CD14-positive monocyte (primary cell): Measurements from ENCODE around the gene GPRIN1. TPM values are rescaled to one million over a fixed set of nuclear protein-coding genes. Genes with fewer than 3 reads are reported as not detected.

Experiments used
- DNase-seq, 3 donors: peaks; one replicate each; pipeline ENCODE4 v3.0.0-alpha.2; 2011 to 2022
- H2AFZ ChIP-seq: 2 replicates; pipeline ENCODE4 v1.6.0; 2012; ENCODE audit warnings: mild to moderate bottlenecking, low read depth, low read length, inconsistent platforms; ENCODE audit not compliant: insufficient read depth, poor library complexity, severe bottlenecking
- H3K27ac ChIP-seq, 2 donors: 1 replicate in 1 of 2; 2 replicates in 1 of 2; pipeline ENCODE4 v1.5.1; 2012 to 2013; ENCODE audit warnings: low read length in 2 of 2, control low read depth in 1 of 2, inconsistent platforms in 1 of 2, low read depth in 1 of 2, mild to moderate bottlenecking in 1 of 2
- H3K27me3 ChIP-seq, 2 donors: one replicate each; pipeline versions ENCODE4 v1.6.0 to v1.6.1; 2011 to 2013; ENCODE audit warnings: low read length in 2 of 2; ENCODE audit not compliant: control insufficient read depth in 2 of 2, insufficient read depth in 2 of 2
- H3K36me3 ChIP-seq, 2 donors: replicated peaks in 1 of 2; 1 replicate in 1 of 2; 2 replicates in 1 of 2; pipeline versions ENCODE4 v1.5.1 to v1.6.1; 2012 to 2013; ENCODE audit warnings: low read length in 2 of 2, control low read depth in 1 of 2, inconsistent platforms in 1 of 2, mild to moderate bottlenecking in 1 of 2; ENCODE audit not compliant: insufficient read depth in 2 of 2, control insufficient read depth in 1 of 2
- H3K4me1 ChIP-seq, 2 donors: 1 replicate in 1 of 2; 2 replicates in 1 of 2; pipeline versions ENCODE4 v1.5.1 to v1.6.1; 2012 to 2013; ENCODE audit warnings: low read length in 2 of 2, control low read depth in 1 of 2, inconsistent platforms in 1 of 2, mild to moderate bottlenecking in 1 of 2, moderate library complexity in 1 of 2; ENCODE audit not compliant: insufficient read depth in 2 of 2, control insufficient read depth in 1 of 2
- H3K4me2 ChIP-seq: replicated peaks from 2 replicates; pipeline ENCODE3; 2012; ENCODE audit warnings: low read length, moderate library complexity, mild to moderate bottlenecking; ENCODE audit not compliant: poor library complexity, severe bottlenecking; ENCODE audit errors: extremely low read depth
- H3K4me3 ChIP-seq, 3 experiments: fragments of 200-600 bp in 1 of 3; sonication (generic) in 1 of 3; replicated peaks in 1 of 3; 1 replicate in 2 of 3; 2 replicates in 1 of 3; pipeline ENCODE4 v1.5.1; 2011 to 2013; ENCODE audit warnings: low read length in 3 of 3, mild to moderate bottlenecking in 3 of 3, control low read depth in 2 of 3, low read depth in 2 of 3, inconsistent platforms in 1 of 3, moderate library complexity in 1 of 3
- H3K79me2 ChIP-seq: 2 replicates; pipeline ENCODE4 v1.6.0; 2012; ENCODE audit warnings: mild to moderate bottlenecking, control low read depth, inconsistent platforms, low read length, moderate library complexity; ENCODE audit not compliant: insufficient read depth
- H3K9ac ChIP-seq: 2 replicates; pipeline ENCODE4 v1.6.0; 2017; ENCODE audit warnings: low read length, mild to moderate bottlenecking; ENCODE audit not compliant: insufficient read depth, poor library complexity, severe bottlenecking
- H3K9me3 ChIP-seq, 2 donors: replicated peaks in 1 of 2; 1 replicate in 1 of 2; 2 replicates in 1 of 2; pipeline versions ENCODE4 v1.5.1 to v1.6.1; 2012 to 2013; ENCODE audit warnings: low read length in 2 of 2, control low read depth in 1 of 2; ENCODE audit not compliant: control insufficient read depth in 1 of 2, insufficient read depth in 1 of 2
- H4K20me1 ChIP-seq: 2 replicates; pipeline ENCODE4 v1.6.0; 2012; ENCODE audit warnings: mild to moderate bottlenecking, low read length, control low read depth, moderate library complexity; ENCODE audit not compliant: insufficient read depth
- H3K27ac Mint-ChIP-seq, 7 donors: one replicate each; pipeline ENCODE4 v1.8.0; 2020; ENCODE audit warnings: mild to moderate bottlenecking in 7 of 7, mixed read lengths in 7 of 7, moderate library complexity in 6 of 7, inconsistent platforms in 2 of 7
- H3K27me3 Mint-ChIP-seq, 3 donors: one replicate each; pipeline ENCODE4 v1.8.0; 2021 to 2022; ENCODE audit warnings: low read depth in 3 of 3, mild to moderate bottlenecking in 3 of 3, mixed read lengths in 3 of 3, moderate library complexity in 3 of 3, inconsistent platforms in 1 of 3
- H3K36me3 Mint-ChIP-seq, 2 donors: one replicate each; pipeline ENCODE4 v1.8.0; 2020; ENCODE audit warnings: mixed read lengths in 2 of 2, inconsistent platforms in 1 of 2, mild to moderate bottlenecking in 1 of 2
- H3K4me1 Mint-ChIP-seq: one replicate; pipeline ENCODE4 v1.8.0; 2020; ENCODE audit warnings: mild to moderate bottlenecking, mixed read lengths
- H3K4me3 Mint-ChIP-seq, 2 donors: one replicate each; pipeline ENCODE4 v1.8.0; 2020; ENCODE audit warnings: mild to moderate bottlenecking in 2 of 2, mixed read lengths in 2 of 2, moderate library complexity in 1 of 2
- H3K9me3 Mint-ChIP-seq, 7 donors: one replicate each; pipeline ENCODE4 v1.8.0; 2020 to 2022; ENCODE audit warnings: mixed read lengths in 7 of 7, mild to moderate bottlenecking in 6 of 7, moderate library complexity in 6 of 7, inconsistent platforms in 2 of 7
- CTCF ChIP-seq: fragments of 200-600 bp; IDR thresholded peaks from one replicate; pipeline ENCODE4 v1.8.0; 2022; ENCODE audit warnings: antibody characterized with exemption, mild to moderate bottlenecking
- WGBS: methylation state at CpG from one replicate; pipeline ENCODE4 v1.1.5; 2013; ENCODE audit warnings: missing lambda C conversion rate; ENCODE audit not compliant: insufficient coverage; 5-methylcytosine and 5-hydroxymethylcytosine counted together
- intact Hi-C, 2 donors: fragments of 100-400 bp; cut with micrococcal nuclease; formaldehyde crosslinking; loops; one replicate each; pipeline versions ENCODE4 v1.15.0 to v1.15.1; 2023
- polyA plus RNA-seq, 3 donors: library from polyadenylated mRNA; depleted of rRNA in 1 of 3; unstranded in 2 of 3; stranded (reverse) in 1 of 3; fragments of 300-500 nt in 2 of 3; fragments of >200 nt in 1 of 3; fragmentation: Illumina TruSeq in 2 of 3; gene quantifications; 1 replicate in 2 of 3; 2 replicates in 1 of 3; pipeline ENCODE4 v1.2.3, GENCODE V29; 2012 to 2021

GPRIN1 gene
- polyA plus RNA-seq, 3 donors: 0.05 to 0.30 (median 0.13) TPM

GRCh38 chr5:176594554-176594953 lies 15.4 kb downstream of the GPRIN1 start:
- H3K79me2 ChIP-seq: no peaks in the 10 kb centered on the region
- H3K9ac ChIP-seq: no peak overlapping the region
- peaks cover 2 to 12% of the 10 kb centered on the region in 2 donors for H3K4me1 ChIP-seq
- no peak overlapping the region for H3K27ac ChIP-seq
- H2AFZ ChIP-seq: no peak overlapping the region
- peaks cover 30 to 40% (median 34%) of the 10 kb centered on the region in 3 donors for H3K27me3 Mint-ChIP-seq
- WGBS: 91% methylated on average over 7 of the region's 8 CpGs
- no peaks in the 10 kb centered on the region for H3K36me3 ChIP-seq
- H3K9me3 ChIP-seq: peaks cover 17 to 20% of the 10 kb centered on the region in 2 donors
- peak overlapping the region in 1 of 2 donors; percentile 65 for H3K4me3 Mint-ChIP-seq
- H3K36me3 Mint-ChIP-seq: no peaks in the 10 kb centered on the region
- no peak for TF ChIP-seq CTCF
- H4K20me1 ChIP-seq: no peaks in the 10 kb centered on the region
- H3K4me2 ChIP-seq: no peak overlapping the region
- H3K27me3 ChIP-seq: peaks cover 0 to 29% of the 10 kb centered on the region in 2 donors
- H3K4me3 ChIP-seq: no peak overlapping the region
- H3K27ac Mint-ChIP-seq: no peak overlapping the region
- peaks cover 7% of the 10 kb centered on the region for H3K4me1 Mint-ChIP-seq
- no peak for DNase-seq
- intact Hi-C loops: no loop called here
- H3K9me3 Mint-ChIP-seq: peaks cover 0 to 12% (median 5%) of the 10 kb centered on the region in 7 donors

GRCh38 chr5:176593273-176593869 lies 16.6 kb downstream of the GPRIN1 start:
- H3K4me1 ChIP-seq: peaks cover 2 to 12% of the 10 kb centered on the region in 2 donors
- no peaks in the 10 kb centered on the region for H3K79me2 ChIP-seq
- Mint-ChIP-seq H3K9me3 (peaks cover 0 to 12% (median 5%) of the 10 kb centered on the region in 7 donors), H3K27me3 (peaks cover 24 to 34% (median 31%) of the 10 kb centered on the region in 3 donors), H3K36me3 (no peaks in the 10 kb centered on the region), H3K4me1 (peaks cover 7% of the 10 kb centered on the region), H3K4me3 (no peak overlapping the region), H3K27ac (no peak overlapping the region)
- no peaks in the 10 kb centered on the region for H4K20me1 ChIP-seq
- intact Hi-C loops: no loop called here
- H2AFZ ChIP-seq: no peak overlapping the region
- H3K9ac ChIP-seq: no peak overlapping the region
- no peak overlapping the region for H3K4me3 ChIP-seq
- no peaks in the 10 kb centered on the region for H3K36me3 ChIP-seq
- TF ChIP-seq CTCF: no peak
- peaks cover 0 to 23% of the 10 kb centered on the region in 2 donors for H3K27me3 ChIP-seq
- DNase-seq: no peak
- 92% methylated on average over 7 of the region's 12 CpGs for WGBS
- H3K27ac ChIP-seq: no peak overlapping the region
- H3K4me2 ChIP-seq: no peak overlapping the region
- peaks cover 17 to 20% of the 10 kb centered on the region in 2 donors for H3K9me3 ChIP-seq
